ENCODE measurements around the gene AATF.

Gene AATF

GRCh38 chr17:36978810-36979564 is 30.2 kb downstream of the AATF start:
- DNase-seq (ENCODE audit: extremely low spot score) = peak; percentile 8
- ChIA-PET POLR2A (interaction anchor here (1.2 kb wide), 1 partner anchor 30 kb away, joined by 5 read pairs; the partner anchor contains the start of gene AATF), CTCF (interaction anchor here (0.6 to 1.3 kb wide), 2 partner anchors 223 to 395 kb away, joined by 3 to 4 read pairs; no protein-coding TSS in a partner anchor)
- TF ChIP-seq ARNT (IDR thresholded peaks at IDR 0.05) (no peak), PKNOX1 (IDR thresholded peaks at IDR 0.05) (peak; percentile 61)

- POLR2A ChIA-PET = interaction anchor here (1.2 kb wide), 1 partner anchor 31 kb away, joined by 5 read pairs; the partner anchor contains the start of gene AATF
- CTCF ChIA-PET = interaction anchor here (1.3 kb wide), 1 partner anchor 224 kb away, joined by 3 read pairs; no protein-coding TSS in a partner anchor
- DNase-seq (ENCODE audit: extremely low spot score) = no peak
- TF ChIP-seq ZNF384 (IDR thresholded peaks at IDR 0.05) (no peak), TARDBP (IDR thresholded peaks at IDR 0.05) (no peak), SUZ12 (IDR thresholded peaks at IDR 0.05) (no peak), HDGF (IDR thresholded peaks at IDR 0.05; ENCODE audit: borderline replicate concordance) (no peak), ARNT (IDR thresholded peaks at IDR 0.05) (no peak), BHLHE40 (IDR thresholded peaks at IDR 0.05; ENCODE audit: borderline replicate concordance) (no peak), FOXM1 (IDR thresholded peaks at IDR 0.05; ENCODE audit: borderline replicate concordance) (no peak), CTBP1 (IDR thresholded peaks at IDR 0.05; ENCODE audit: borderline replicate concordance) (no peak), ELF4 (IDR thresholded peaks at IDR 0.05) (no peak), SP1 (IDR thresholded peaks at IDR 0.05) (no peak)
These were observed 30.8 kb downstream of the AATF start for GRCh38 chr17:36979565-36979941.

GRCh38 chr17:36980280-36980761 is 31.6 kb downstream of the AATF start:
- POLR2A ChIA-PET = no interaction called here
- TF ChIP-seq BHLHE40 (IDR thresholded peaks at IDR 0.05; ENCODE audit: borderline replicate concordance) = no peak
- no peak for TF ChIP-seq SP1 (IDR thresholded peaks at IDR 0.05)
- no peak for TF ChIP-seq SUZ12 (IDR thresholded peaks at IDR 0.05)
- no peak for TF ChIP-seq LEF1 (IDR thresholded peaks at IDR 0.05; ENCODE audit: borderline replicate concordance)
- CTCF ChIA-PET = interaction anchor here (0.6 to 1.3 kb wide), 2 partner anchors 225 to 251 kb away, joined by 3 to 4 read pairs; no protein-coding TSS in a partner anchor
- no peak for DNase-seq (ENCODE audit: extremely low spot score)

GRCh38 chr17:36983618-36984017 is 34.9 kb downstream of the AATF start:
- POLR2A ChIA-PET = no interaction called here
- no peak for DNase-seq (ENCODE audit: extremely low spot score)
- TF ChIP-seq ARNT (IDR thresholded peaks at IDR 0.05) = no peak
- TF ChIP-seq BHLHE40 (IDR thresholded peaks at IDR 0.05; ENCODE audit: borderline replicate concordance) = no peak
- TF ChIP-seq LEF1 (IDR thresholded peaks at IDR 0.05; ENCODE audit: borderline replicate concordance) = no peak
- no peak for TF ChIP-seq PKNOX1 (IDR thresholded peaks at IDR 0.05)
- TF ChIP-seq ELF4 (IDR thresholded peaks at IDR 0.05) = no peak
- TF ChIP-seq FOXA1 (IDR thresholded peaks at IDR 0.05) = no peak
- TF ChIP-seq SUZ12 (IDR thresholded peaks at IDR 0.05) = no peak
- TF ChIP-seq CTBP1 (IDR thresholded peaks at IDR 0.05; ENCODE audit: borderline replicate concordance) = no peak
- TF ChIP-seq ZNF384 (IDR thresholded peaks at IDR 0.05) = no peak
- no peak for TF ChIP-seq NFRKB (IDR thresholded peaks at IDR 0.05)
- TF ChIP-seq HDGF (IDR thresholded peaks at IDR 0.05; ENCODE audit: borderline replicate concordance) = no peak
- no peak for TF ChIP-seq SP1 (IDR thresholded peaks at IDR 0.05)
- TF ChIP-seq L3MBTL2 (conservative IDR thresholded peaks at IDR 0.05) = no peak
- TF ChIP-seq FOXK2 (IDR thresholded peaks at IDR 0.05) = no peak
- no peak for TF ChIP-seq TARDBP (IDR thresholded peaks at IDR 0.05)
- TF ChIP-seq FOXM1 (IDR thresholded peaks at IDR 0.05; ENCODE audit: borderline replicate concordance) = no peak
- CTCF ChIA-PET = no interaction called here

GRCh38 chr17:36989173-36989572 is 40.4 kb downstream of the AATF start:
- no peak for DNase-seq (ENCODE audit: extremely low spot score)
- CTCF ChIA-PET = no interaction called here
- TF ChIP-seq HDGF (IDR thresholded peaks at IDR 0.05; ENCODE audit: borderline replicate concordance) (no peak), FOXK2 (IDR thresholded peaks at IDR 0.05) (no peak), BHLHE40 (IDR thresholded peaks at IDR 0.05; ENCODE audit: borderline replicate concordance) (no peak), L3MBTL2 (conservative IDR thresholded peaks at IDR 0.05) (no peak), ARNT (IDR thresholded peaks at IDR 0.05) (no peak), FOXM1 (IDR thresholded peaks at IDR 0.05; ENCODE audit: borderline replicate concordance) (no peak), LEF1 (IDR thresholded peaks at IDR 0.05; ENCODE audit: borderline replicate concordance) (no peak), ZNF384 (IDR thresholded peaks at IDR 0.05) (no peak), NFRKB (IDR thresholded peaks at IDR 0.05) (no peak), FOXA1 (IDR thresholded peaks at IDR 0.05) (no peak), ELF4 (IDR thresholded peaks at IDR 0.05) (no peak), TARDBP (IDR thresholded peaks at IDR 0.05) (no peak), SUZ12 (IDR thresholded peaks at IDR 0.05) (no peak), CTBP1 (IDR thresholded peaks at IDR 0.05; ENCODE audit: borderline replicate concordance) (no peak), SP1 (IDR thresholded peaks at IDR 0.05) (no peak), PKNOX1 (IDR thresholded peaks at IDR 0.05) (no peak)
- POLR2A ChIA-PET = no interaction called here

- CTCF ChIA-PET = no interaction called here
- TF ChIP-seq SP1 (IDR thresholded peaks at IDR 0.05) = no peak
- TF ChIP-seq FOXM1 (IDR thresholded peaks at IDR 0.05; ENCODE audit: borderline replicate concordance) = no peak
- no peak for TF ChIP-seq NFRKB (IDR thresholded peaks at IDR 0.05)
- TF ChIP-seq FOXK2 (IDR thresholded peaks at IDR 0.05) = no peak
- no peak for TF ChIP-seq FOXA1 (IDR thresholded peaks at IDR 0.05)
- TF ChIP-seq BHLHE40 (IDR thresholded peaks at IDR 0.05; ENCODE audit: borderline replicate concordance) = no peak
- TF ChIP-seq L3MBTL2 (conservative IDR thresholded peaks at IDR 0.05) = no peak
- no peak for TF ChIP-seq ELF4 (IDR thresholded peaks at IDR 0.05)
- POLR2A ChIA-PET = no interaction called here
- DNase-seq (ENCODE audit: extremely low spot score) = no peak
These were observed 43.9 kb downstream of the AATF start for GRCh38 chr17:36992701-36993100.
